GM06990 (cell line): ENCODE measurements around the gene FSD2.

Experiments used
- DNase-seq: peaks from one replicate; pipeline ENCODE4 v3.0.0-alpha.2; 2011; ENCODE audit not compliant: insufficient read length; ENCODE audit errors: extremely low read depth
- H3K27me3 ChIP-seq: replicated peaks from 2 replicates; pipeline ENCODE4 v1.6.0; 2011; ENCODE audit warnings: low read length; ENCODE audit not compliant: control insufficient read depth, insufficient read depth
- H3K36me3 ChIP-seq: 2 replicates; pipeline ENCODE4 v1.5.1; 2011; ENCODE audit warnings: low read length; ENCODE audit not compliant: control insufficient read depth, insufficient read depth
- H3K4me3 ChIP-seq: replicated peaks from 2 replicates; pipeline ENCODE4 v1.5.1; 2011; ENCODE audit warnings: low read depth, mild to moderate bottlenecking, control low read depth, low read length
- TF ChIP-seq, protein P1 (sequence below): IDR thresholded peaks from 2 replicates; pipeline ENCODE4 v1.5.1; 2011; ENCODE audit warnings: low read length, control low read depth, mild to moderate bottlenecking, inconsistent platforms; ENCODE audit not compliant: insufficient read depth, poor library complexity, severe bottlenecking

FSD2 gene

DNA sequence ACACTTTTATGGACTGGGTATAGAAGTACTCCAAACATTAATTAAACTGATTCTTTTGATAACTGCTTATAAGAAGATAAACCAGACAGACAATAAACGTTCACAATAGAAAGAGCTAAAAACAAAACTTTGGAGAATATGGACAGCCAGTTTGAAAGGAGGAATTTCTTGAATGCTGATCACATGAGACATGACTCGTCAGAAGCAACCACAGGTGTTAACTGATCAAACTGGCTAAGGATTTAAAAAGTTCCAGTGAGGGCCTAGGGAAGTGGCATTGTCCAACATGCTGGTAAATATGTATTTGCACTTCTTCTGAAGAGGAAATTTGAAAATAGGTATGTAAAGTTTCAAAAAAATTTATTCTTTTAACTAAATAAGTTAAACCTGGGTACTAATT lies 66.8 kb downstream of the FSD2 start:
- TF ChIP-seq, protein P1, sequence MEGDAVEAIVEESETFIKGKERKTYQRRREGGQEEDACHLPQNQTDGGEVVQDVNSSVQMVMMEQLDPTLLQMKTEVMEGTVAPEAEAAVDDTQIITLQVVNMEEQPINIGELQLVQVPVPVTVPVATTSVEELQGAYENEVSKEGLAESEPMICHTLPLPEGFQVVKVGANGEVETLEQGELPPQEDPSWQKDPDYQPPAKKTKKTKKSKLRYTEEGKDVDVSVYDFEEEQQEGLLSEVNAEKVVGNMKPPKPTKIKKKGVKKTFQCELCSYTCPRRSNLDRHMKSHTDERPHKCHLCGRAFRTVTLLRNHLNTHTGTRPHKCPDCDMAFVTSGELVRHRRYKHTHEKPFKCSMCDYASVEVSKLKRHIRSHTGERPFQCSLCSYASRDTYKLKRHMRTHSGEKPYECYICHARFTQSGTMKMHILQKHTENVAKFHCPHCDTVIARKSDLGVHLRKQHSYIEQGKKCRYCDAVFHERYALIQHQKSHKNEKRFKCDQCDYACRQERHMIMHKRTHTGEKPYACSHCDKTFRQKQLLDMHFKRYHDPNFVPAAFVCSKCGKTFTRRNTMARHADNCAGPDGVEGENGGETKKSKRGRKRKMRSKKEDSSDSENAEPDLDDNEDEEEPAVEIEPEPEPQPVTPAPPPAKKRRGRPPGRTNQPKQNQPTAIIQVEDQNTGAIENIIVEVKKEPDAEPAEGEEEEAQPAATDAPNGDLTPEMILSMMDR = no peak
- H3K36me3 ChIP-seq = peaks cover 6% of the 10 kb centered on the region; the same call in 1 of the 2 replicates
- DNase-seq = no peak
- no peaks in the 10 kb centered on the region for H3K27me3 ChIP-seq
- no peak overlapping the region for H3K4me3 ChIP-seq

DNA sequence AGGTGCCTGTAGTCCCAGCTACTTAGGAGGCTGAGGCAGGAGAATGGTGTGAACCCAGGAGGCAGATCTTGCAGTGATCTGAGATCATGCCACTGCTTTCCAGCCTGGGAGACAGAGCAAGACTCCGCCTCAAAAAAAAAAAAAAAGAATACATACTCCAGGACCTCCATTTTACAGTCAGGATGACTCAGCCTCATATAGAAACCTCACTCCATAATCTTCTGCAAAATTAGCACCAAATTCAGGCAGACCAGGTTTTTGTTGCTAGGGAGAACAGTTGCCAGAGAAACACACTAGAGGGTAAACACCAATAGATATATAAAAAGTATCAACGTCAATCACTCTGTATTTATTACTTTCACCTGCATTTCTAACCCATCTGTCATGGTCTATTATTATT lies 67.9 kb downstream of the FSD2 start:
- peaks cover 6% of the 10 kb centered on the region; the same call in 1 of the 2 replicates for H3K36me3 ChIP-seq
- H3K27me3 ChIP-seq = no peaks in the 10 kb centered on the region
- TF ChIP-seq, protein P1 = no peak
- no peak for DNase-seq
- H3K4me3 ChIP-seq = no peak overlapping the region

DNA sequence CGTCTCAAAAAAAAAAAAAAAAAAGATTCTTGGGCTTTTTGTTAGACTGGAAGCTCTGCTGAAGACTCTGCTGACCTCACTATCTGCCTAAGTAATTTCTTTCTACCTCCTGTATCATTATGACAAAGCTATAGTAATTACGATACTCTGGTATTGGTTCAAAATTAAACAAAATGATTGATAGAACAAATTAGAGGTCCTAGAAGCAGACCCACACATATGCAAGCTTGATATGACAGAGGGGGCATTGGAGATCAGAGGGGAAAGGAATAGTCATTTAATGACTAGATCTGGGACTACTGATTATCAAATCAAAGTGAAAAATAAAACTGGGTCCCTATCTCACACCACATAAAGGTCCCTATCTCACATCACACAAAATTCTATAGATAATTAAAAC lies 74.3 kb downstream of the FSD2 start:
- no peak overlapping the region for H3K4me3 ChIP-seq
- peaks cover 6% of the 10 kb centered on the region; the same call in 1 of the 2 replicates for H3K36me3 ChIP-seq
- H3K27me3 ChIP-seq = no peaks in the 10 kb centered on the region
- no peak for DNase-seq
- TF ChIP-seq, protein P1 = no peak

DNA sequence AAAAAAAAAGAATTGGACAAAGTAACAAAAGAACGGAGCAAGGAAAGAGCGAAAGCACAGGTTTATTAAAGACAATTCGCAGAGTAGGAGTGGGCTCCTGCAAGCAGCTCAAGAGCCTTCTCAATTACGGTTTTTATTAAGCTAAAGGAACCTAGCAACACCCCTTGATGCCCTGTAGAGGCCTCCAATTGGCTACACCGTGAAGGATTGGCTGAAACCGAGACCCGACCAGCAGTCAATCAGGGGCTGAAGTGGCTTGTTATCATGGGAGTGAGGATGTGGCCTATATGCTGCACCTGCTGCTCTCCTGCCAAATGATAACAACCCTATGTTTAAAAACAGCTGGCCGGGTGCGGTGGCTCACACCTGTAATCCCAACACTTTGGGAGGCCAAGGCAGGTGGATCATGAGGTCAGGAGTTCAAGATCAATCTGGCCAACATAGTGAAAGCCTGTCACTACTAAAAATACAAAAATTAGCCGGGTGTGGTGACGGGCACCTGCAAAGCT lies 75.8 kb downstream of the FSD2 start:
- H3K4me3 ChIP-seq = no peak overlapping the region
- no peaks in the 10 kb centered on the region for H3K27me3 ChIP-seq
- TF ChIP-seq, protein P1 = no peak
- no peak for DNase-seq
- H3K36me3 ChIP-seq = peaks cover 2% of the 10 kb centered on the region; the same call in 1 of the 2 replicates

DNA sequence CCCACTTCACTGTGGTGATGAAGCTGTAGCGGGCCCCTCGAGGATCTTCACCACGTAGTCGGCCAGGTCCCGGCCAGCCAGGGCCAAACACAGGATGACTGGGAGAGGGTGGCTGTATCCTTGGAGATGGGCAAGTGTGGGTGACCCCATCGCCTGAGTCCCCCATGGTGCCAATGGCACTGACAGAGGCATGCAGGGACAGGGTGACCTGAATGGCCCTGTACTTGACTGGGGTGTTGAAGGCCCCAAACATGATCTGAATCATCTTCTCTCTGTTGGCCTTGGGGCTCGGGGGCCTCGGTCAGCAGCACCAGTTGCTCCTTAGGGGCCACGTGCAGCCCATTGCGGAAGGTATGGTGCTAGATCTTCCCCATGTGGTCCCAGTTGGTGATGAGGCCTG lies 79.1 kb downstream of the FSD2 start:
- DNase-seq = no peak
- no peaks in the 10 kb centered on the region for H3K36me3 ChIP-seq
- TF ChIP-seq, protein P1 = no peak
- H3K27me3 ChIP-seq = no peaks in the 10 kb centered on the region
- no peak overlapping the region for H3K4me3 ChIP-seq

DNA sequence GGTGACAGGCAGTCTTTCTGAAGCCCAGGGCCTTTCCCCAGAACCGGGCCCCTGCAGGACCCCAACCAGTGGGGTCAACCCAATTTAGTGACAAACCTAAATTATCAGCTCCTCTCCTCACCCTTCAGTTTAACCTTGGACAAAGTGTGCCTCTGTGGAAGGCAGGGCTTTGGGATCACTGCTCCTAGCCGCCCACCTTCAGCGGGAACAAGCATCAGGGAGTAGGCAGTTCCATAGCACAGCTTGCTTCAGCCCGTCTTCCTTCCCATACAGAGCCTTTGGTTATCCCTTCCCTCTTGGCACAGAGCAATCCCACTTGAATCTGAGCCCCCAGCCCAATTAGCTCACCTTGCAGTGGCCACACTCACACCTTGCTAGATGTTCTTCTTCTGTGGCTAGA lies 90.9 kb downstream of the FSD2 start:
- TF ChIP-seq, protein P1 = no peak
- no peak overlapping the region for H3K4me3 ChIP-seq

More for the DNA sequence above, 90.9 kb downstream of the FSD2 start:
- no peak for DNase-seq
- H3K27me3 ChIP-seq = no peaks in the 10 kb centered on the region
- H3K36me3 ChIP-seq = no peaks in the 10 kb centered on the region
